Duodenal mucosa (tissue), 2 donors: ENCODE data around the gene BARX1.
"Not testable (repeated sequence)": the region's sequence is repeated elsewhere in the genome, so short reads cannot be mapped to it uniquely, and the experiment has no call there.

Experiments used
- H3K27ac ChIP-seq: one replicate; pipeline ENCODE4 v1.7.0; 2013; ENCODE audit warnings: low read depth, low read length
- H3K27me3 ChIP-seq, 2 donors: one replicate each; pipeline ENCODE4 v1.7.0; 2013; ENCODE audit warnings: low read length in 2 of 2, control low read depth in 1 of 2; ENCODE audit not compliant: insufficient read depth in 2 of 2, control insufficient read depth in 1 of 2
- H3K36me3 ChIP-seq, 2 donors: one replicate each; pipeline ENCODE4 v1.7.0; 2013; ENCODE audit warnings: low read length in 2 of 2, control low read depth in 1 of 2; ENCODE audit not compliant: insufficient read depth in 2 of 2, control insufficient read depth in 1 of 2
- H3K4me1 ChIP-seq, 2 donors: one replicate each; pipeline ENCODE4 v1.7.0; 2013; ENCODE audit warnings: low read length in 2 of 2, control low read depth in 1 of 2; ENCODE audit not compliant: insufficient read depth in 2 of 2, control insufficient read depth in 1 of 2
- H3K4me3 ChIP-seq, 2 donors: one replicate each; pipeline ENCODE4 v1.7.0; 2013; ENCODE audit warnings: low read length in 2 of 2, low read depth in 1 of 2
- H3K9ac ChIP-seq, 2 donors: one replicate each; pipeline ENCODE4 v1.7.0; 2013; ENCODE audit warnings: low read length in 2 of 2, low read depth in 1 of 2
- H3K9me3 ChIP-seq, 2 donors: one replicate each; pipeline ENCODE4 v1.7.0; 2013; ENCODE audit warnings: low read length in 2 of 2, control low read depth in 1 of 2; ENCODE audit not compliant: control insufficient read depth in 1 of 2

The BARX1 gene

GRCh38 chr9:93945400-93946337 is 9.5 kb downstream of the BARX1 start:
- no peak overlapping the region for H3K27ac ChIP-seq
- no peak overlapping the region for H3K9ac ChIP-seq
- peak overlapping the region; percentile 61 to 69 for H3K4me3 ChIP-seq
- peaks cover 80 to 86% of the 10 kb centered on the region in 2 donors for H3K27me3 ChIP-seq
- no peaks in the 10 kb centered on the region for H3K36me3 ChIP-seq
- no peaks in the 10 kb centered on the region for H3K9me3 ChIP-seq
- H3K4me1 ChIP-seq: peaks cover 10 to 11% of the 10 kb centered on the region in 2 donors

- no peak overlapping the region for H3K27ac ChIP-seq
- peaks cover 70 to 75% of the 10 kb centered on the region in 2 donors for H3K27me3 ChIP-seq
- no peaks in the 10 kb centered on the region for H3K36me3 ChIP-seq
- peaks cover 10 to 11% of the 10 kb centered on the region in 2 donors for H3K4me1 ChIP-seq
- H3K9ac ChIP-seq: no peak overlapping the region
- no peaks in the 10 kb centered on the region for H3K9me3 ChIP-seq
- no peak overlapping the region for H3K4me3 ChIP-seq
Observed at GRCh38 chr9:93944011-93944410, 11.1 kb downstream of the BARX1 start.

GRCh38 chr9:93942161-93942560 is 13.0 kb downstream of the BARX1 start:
- Histone ChIP-seq H3K9me3 (no peaks in the 10 kb centered on the region), H3K4me1 (peaks cover 10 to 11% of the 10 kb centered on the region in 2 donors), H3K36me3 (no peaks in the 10 kb centered on the region), H3K4me3 (no peak overlapping the region), H3K27me3 (peaks cover 57 to 58% of the 10 kb centered on the region in 2 donors), H3K9ac (no peak overlapping the region), H3K27ac (no peak overlapping the region)

GRCh38 chr9:93941493-93941892 is 13.7 kb downstream of the BARX1 start:
- Histone ChIP-seq H3K27me3 (peaks cover 52 to 56% of the 10 kb centered on the region in 2 donors), H3K9ac (no peak overlapping the region), H3K27ac (no peak overlapping the region), H3K4me1 (peaks cover 10 to 11% of the 10 kb centered on the region in 2 donors), H3K36me3 (no peaks in the 10 kb centered on the region), H3K9me3 (no peaks in the 10 kb centered on the region), H3K4me3 (no peak overlapping the region)

- Histone ChIP-seq H3K27me3 (peaks cover 46 to 52% of the 10 kb centered on the region in 2 donors), H3K4me1 (peaks cover 6 to 8% of the 10 kb centered on the region in 2 donors), H3K9ac (no peak overlapping the region), H3K4me3 (no peak overlapping the region), H3K27ac (no peak overlapping the region), H3K36me3 (no peaks in the 10 kb centered on the region), H3K9me3 (no peaks in the 10 kb centered on the region)
Observed at GRCh38 chr9:93940951-93941350, 14.2 kb downstream of the BARX1 start.

- not testable (repeated sequence) for H3K27ac ChIP-seq, H3K4me3 ChIP-seq, H3K4me1 ChIP-seq, H3K9ac ChIP-seq, H3K9me3 ChIP-seq, H3K36me3 ChIP-seq
- peaks cover 33 to 38% of the 10 kb centered on the region in 2 donors for H3K27me3 ChIP-seq
Observed at GRCh38 chr9:93939589-93939988, 15.6 kb downstream of the BARX1 start.

- no peak overlapping the region for H3K4me3 ChIP-seq
- H3K27me3 ChIP-seq: peaks cover 14 to 17% of the 10 kb centered on the region in 2 donors
- no peaks in the 10 kb centered on the region for H3K9me3 ChIP-seq
- H3K9ac ChIP-seq: no peak overlapping the region
- H3K36me3 ChIP-seq: no peaks in the 10 kb centered on the region
- H3K27ac ChIP-seq: no peak overlapping the region
- no peaks in the 10 kb centered on the region for H3K4me1 ChIP-seq
Observed at GRCh38 chr9:93937193-93937592, 18.0 kb downstream of the BARX1 start.

- Histone ChIP-seq H3K9ac (no peak overlapping the region), H3K36me3 (no peaks in the 10 kb centered on the region), H3K27ac (no peak overlapping the region), H3K9me3 (no peaks in the 10 kb centered on the region), H3K27me3 (peaks cover 11 to 17% of the 10 kb centered on the region in 2 donors), H3K4me3 (no peak overlapping the region), H3K4me1 (no peaks in the 10 kb centered on the region)
Observed at GRCh38 chr9:93931905-93932304, 23.2 kb downstream of the BARX1 start.

- H3K27me3 ChIP-seq: peaks cover 11 to 12% of the 10 kb centered on the region in 2 donors
- H3K9me3 ChIP-seq: no peaks in the 10 kb centered on the region
- H3K36me3 ChIP-seq: no peaks in the 10 kb centered on the region
- no peak overlapping the region for H3K27ac ChIP-seq
- no peak overlapping the region for H3K4me3 ChIP-seq
- no peak overlapping the region for H3K9ac ChIP-seq
- no peaks in the 10 kb centered on the region for H3K4me1 ChIP-seq
Observed at GRCh38 chr9:93930070-93930469, 25.1 kb downstream of the BARX1 start.

GRCh38 chr9:93929231-93929630 is 25.9 kb downstream of the BARX1 start:
- Histone ChIP-seq H3K36me3 (no peaks in the 10 kb centered on the region), H3K27me3 (peaks cover 11 to 12% of the 10 kb centered on the region in 2 donors), H3K4me3 (no peak overlapping the region)

More at GRCh38 chr9:93929231-93929630, 25.9 kb downstream of the BARX1 start:
- Histone ChIP-seq H3K27ac (no peak overlapping the region), H3K9me3 (no peaks in the 10 kb centered on the region), H3K4me1 (no peaks in the 10 kb centered on the region), H3K9ac (no peak overlapping the region)
